SU-DHL-6 (cell line): ENCODE results near the gene SERPINB10.

Experiments used
- H2AFZ ChIP-seq: fragments of 200-600 bp; sonication (generic); 2 replicates; pipeline ENCODE4 v1.6.1; 2014; ENCODE audit warnings: low read depth, mild to moderate bottlenecking, moderate library complexity, mixed read lengths, antibody characterized with exemption, low read length; ENCODE audit not compliant: severe bottlenecking
- H3F3A ChIP-seq: fragments of 200-600 bp; shearing (Covaris generic); 2 replicates; pipeline ENCODE4 v1.6.0; 2016; ENCODE audit warnings: antibody characterized with exemption, mild to moderate bottlenecking; ENCODE audit not compliant: insufficient read depth
- H3K27ac ChIP-seq: fragments of 200-600 bp; sonication (generic); 2 replicates; pipeline ENCODE4 v1.5.1; 2016; ENCODE audit warnings: low read depth, mild to moderate bottlenecking, low read length, moderate library complexity, mixed read lengths
- H3K27me3 ChIP-seq: fragments of 200-600 bp; sonication (generic), shearing (Covaris generic); 2 replicates; pipeline ENCODE4 v1.6.0; 2014; ENCODE audit warnings: mild to moderate bottlenecking, low read length
- H3K36me3 ChIP-seq: fragments of 200-600 bp; sonication (generic); 2 replicates; pipeline ENCODE4 v1.6.1; 2014; ENCODE audit warnings: mild to moderate bottlenecking, low read length, mixed read lengths
- H3K4me2 ChIP-seq: fragments of 300-600, 200-600 bp; shearing (Covaris generic), sonication (generic); 2 replicates; pipeline ENCODE4 v1.6.0; 2014; ENCODE audit warnings: low read length, low read depth, mild to moderate bottlenecking; ENCODE audit not compliant: poor library complexity, severe bottlenecking
- H3K4me3 ChIP-seq: fragments of 200-600 bp; sonication (generic); 2 replicates; pipeline ENCODE4 v1.5.1; 2014; ENCODE audit warnings: antibody characterized with exemption, low read length, mild to moderate bottlenecking, mixed read lengths; ENCODE audit not compliant: insufficient read depth, poor library complexity, severe bottlenecking
- H3K79me2 ChIP-seq: fragments of 200-600 bp; sonication (generic); 2 replicates; pipeline ENCODE4 v1.6.1; 2014; ENCODE audit warnings: mild to moderate bottlenecking, low read length, moderate library complexity; ENCODE audit not compliant: insufficient read depth
- H3K9ac ChIP-seq: fragments of 200-600 bp; sonication (generic); 2 replicates; pipeline ENCODE4 v1.7.0; 2014; ENCODE audit warnings: mild to moderate bottlenecking, low read length
- H3K9me2 ChIP-seq: fragments of 200-600 bp; sonication (generic); replicated peaks from 2 replicates; pipeline ENCODE4 v1.6.1; 2014; ENCODE audit warnings: low read length; ENCODE audit not compliant: insufficient read depth
- H3K9me3 ChIP-seq: fragments of 200-600 bp; sonication (generic); 2 replicates; pipeline ENCODE4 v1.6.1; 2014; ENCODE audit warnings: low read length, mixed read lengths; ENCODE audit not compliant: insufficient read depth
- H4K20me1 ChIP-seq: fragments of 200-600 bp; sonication (generic); 2 replicates; pipeline ENCODE4 v1.6.1; 2014; ENCODE audit warnings: low read depth, mild to moderate bottlenecking, antibody characterized with exemption, low read length, moderate library complexity, mixed read lengths
- CTCF ChIP-seq: fragments of 200-600 bp; sonication (generic); IDR thresholded peaks from one replicate; pipeline ENCODE4 v1.5.1; 2017; ENCODE audit warnings: antibody characterized with exemption, mild to moderate bottlenecking, low read length, moderate library complexity; ENCODE audit not compliant: insufficient read depth, poor library complexity, severe bottlenecking
- EZH2phosphoT487 ChIP-seq: fragments of 200-600 bp; sonication (generic), shearing (Covaris generic); conservative IDR thresholded peaks from 2 replicates; pipeline ENCODE4 v1.6.1; 2018; ENCODE audit warnings: mild to moderate bottlenecking, antibody characterized with exemption, low read length, moderate library complexity, mixed read lengths

SERPINB10 gene

GRCh38 chr18:63969942-63970808 is 62.4 kb downstream of the SERPINB10 start, which contains the start of gene SERPINB8:
Gene SERPINB8, plus strand, starts transcription at chr18:63970081. Its CDS starts 8,228 bp downstream, at chr18:63978309.
- peak within 1 kb of the TSS; percentile 56 for H3K9ac ChIP-seq
- TF ChIP-seq EZH2phosphoT487, result no peak
- no peak for TF ChIP-seq CTCF
- no peaks in the 10 kb centered on the region for H3F3A ChIP-seq
- peak within 1 kb of the TSS; percentile 46 for H3K4me2 ChIP-seq
- no peaks in the 10 kb centered on the region for H3K9me3 ChIP-seq
- no peak within 1 kb of the TSS for H3K27ac ChIP-seq
- no peaks in the 10 kb centered on the region for H3K9me2 ChIP-seq
- H2AFZ ChIP-seq, result peak within 1 kb of the TSS; percentile 71
- peak within 1 kb of the TSS; percentile 55 for H3K4me3 ChIP-seq
- no peaks in the 10 kb centered on the region for H4K20me1 ChIP-seq
- no peaks in the 10 kb centered on the region for H3K79me2 ChIP-seq
- H3K27me3 ChIP-seq, result no peaks in the 10 kb centered on the region
- no peaks in the 10 kb centered on the region for H3K36me3 ChIP-seq

- TF ChIP-seq EZH2phosphoT487 (no peak), CTCF (no peak)
- Histone ChIP-seq H3K9ac (peak overlapping the region; percentile 56), H3K79me2 (no peaks in the 10 kb centered on the region), H3K4me3 (peak overlapping the region; percentile 55), H3K9me2 (no peaks in the 10 kb centered on the region), H2AFZ (peak overlapping the region; percentile 71), H3F3A (no peaks in the 10 kb centered on the region), H3K36me3 (no peaks in the 10 kb centered on the region), H3K9me3 (no peaks in the 10 kb centered on the region), H3K4me2 (peak overlapping the region; percentile 46), H4K20me1 (no peaks in the 10 kb centered on the region), H3K27me3 (no peaks in the 10 kb centered on the region), H3K27ac (no peak overlapping the region)
Measured at GRCh38 chr18:63970809-63971205, 63.0 kb downstream of the SERPINB10 start.

GRCh38 chr18:63971320-63972001 is 63.7 kb downstream of the SERPINB10 start:
- no peak overlapping the region for H3K4me3 ChIP-seq
- no peak overlapping the region for H3K9ac ChIP-seq

More at GRCh38 chr18:63971320-63972001, 63.7 kb downstream of the SERPINB10 start:
- H3K9me2 ChIP-seq, result no peaks in the 10 kb centered on the region
- H3K9me3 ChIP-seq, result no peaks in the 10 kb centered on the region
- no peak overlapping the region for H3K27ac ChIP-seq
- no peaks in the 10 kb centered on the region for H3F3A ChIP-seq
- no peaks in the 10 kb centered on the region for H4K20me1 ChIP-seq
- TF ChIP-seq CTCF, result no peak
- TF ChIP-seq EZH2phosphoT487, result no peak
- H3K4me2 ChIP-seq, result no peak overlapping the region
- H3K79me2 ChIP-seq, result no peaks in the 10 kb centered on the region
- H3K36me3 ChIP-seq, result no peaks in the 10 kb centered on the region
- H3K27me3 ChIP-seq, result no peaks in the 10 kb centered on the region
- H2AFZ ChIP-seq, result no peak overlapping the region
